ENCODE results near the gene TBC1D16.

DNA sequence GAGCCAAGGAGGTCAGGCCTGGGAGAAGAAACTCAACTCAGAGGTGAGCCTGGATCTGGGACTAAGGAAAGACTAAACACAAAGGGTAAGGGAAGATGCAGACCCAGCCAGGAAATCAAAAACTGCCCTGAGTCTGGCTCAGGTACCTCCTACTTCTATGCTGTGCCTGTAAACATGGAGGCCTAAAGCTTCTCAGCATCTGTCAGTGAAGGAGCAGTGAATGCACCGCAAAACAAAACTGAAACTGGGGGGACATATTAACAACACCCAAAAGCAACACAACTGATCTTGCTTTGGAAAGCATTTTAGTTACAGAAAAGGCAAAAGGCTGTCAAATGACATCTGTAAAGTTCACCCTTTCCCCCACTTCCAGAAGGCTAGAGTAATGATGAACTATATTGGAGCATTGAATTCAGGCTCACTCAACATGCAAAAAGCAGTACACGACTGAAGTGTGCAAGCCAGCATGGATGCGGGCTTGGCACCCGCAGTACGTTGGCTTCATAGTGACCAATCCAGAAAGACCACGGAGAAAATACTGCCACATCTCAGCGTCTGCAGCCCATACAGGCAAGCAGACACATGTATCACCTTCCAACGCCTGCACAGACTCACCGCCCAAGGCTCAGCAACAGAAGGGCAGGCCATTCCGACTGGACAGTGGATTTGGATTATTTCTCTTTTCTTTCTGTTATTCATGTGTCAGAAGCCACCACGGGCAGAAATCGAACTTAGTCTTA, 3.8 kb downstream of the TBC1D16 start:
- TF ChIP-seq POLR2A (IDR thresholded peaks at IDR 0.05; ENCODE audit: extremely low read depth, insufficient read length) (no peak), MYC (IDR thresholded peaks at IDR 0.05; ENCODE audit: low read depth, low read length) (no peak)
- TF ChIP-seq, protein P1, sequence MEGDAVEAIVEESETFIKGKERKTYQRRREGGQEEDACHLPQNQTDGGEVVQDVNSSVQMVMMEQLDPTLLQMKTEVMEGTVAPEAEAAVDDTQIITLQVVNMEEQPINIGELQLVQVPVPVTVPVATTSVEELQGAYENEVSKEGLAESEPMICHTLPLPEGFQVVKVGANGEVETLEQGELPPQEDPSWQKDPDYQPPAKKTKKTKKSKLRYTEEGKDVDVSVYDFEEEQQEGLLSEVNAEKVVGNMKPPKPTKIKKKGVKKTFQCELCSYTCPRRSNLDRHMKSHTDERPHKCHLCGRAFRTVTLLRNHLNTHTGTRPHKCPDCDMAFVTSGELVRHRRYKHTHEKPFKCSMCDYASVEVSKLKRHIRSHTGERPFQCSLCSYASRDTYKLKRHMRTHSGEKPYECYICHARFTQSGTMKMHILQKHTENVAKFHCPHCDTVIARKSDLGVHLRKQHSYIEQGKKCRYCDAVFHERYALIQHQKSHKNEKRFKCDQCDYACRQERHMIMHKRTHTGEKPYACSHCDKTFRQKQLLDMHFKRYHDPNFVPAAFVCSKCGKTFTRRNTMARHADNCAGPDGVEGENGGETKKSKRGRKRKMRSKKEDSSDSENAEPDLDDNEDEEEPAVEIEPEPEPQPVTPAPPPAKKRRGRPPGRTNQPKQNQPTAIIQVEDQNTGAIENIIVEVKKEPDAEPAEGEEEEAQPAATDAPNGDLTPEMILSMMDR (IDR thresholded peaks at IDR 0.05; ENCODE audit: low read depth, low read length), result no peak
